ENCODE results near the gene MED13. TPM values are rescaled to one million over a fixed set of nuclear protein-coding genes. Genes with fewer than 3 reads are reported as not detected.

Gene MED13
- total RNA-seq (107 TPM), polyA plus RNA-seq (1 to 10 TPM; 3.9 to 6.2 (median 5.2) TPM)

- Mint-ChIP-seq H3K9me3 (peaks cover 0 to 3% (median 0%) of the 10 kb centered on the region in 7 donors), H3K27me3 (peaks cover 14% of the 10 kb centered on the region), H3K4me3 (peak within 1 kb of the TSS; percentile 96 to 100 (median 99)), H3K36me3 (peaks cover 8% of the 10 kb centered on the region), H3K27ac (peak within 1 kb of the TSS; percentile 96 to 99 (median 99)), H3K4me1 (peaks cover 9 to 45% (median 35%) of the 10 kb centered on the region in 4 donors)
- Histone ChIP-seq H3K4me1 (ENCODE audit: control insufficient read depth, insufficient read depth, low read length, poor library complexity, severe bottlenecking) (peaks cover 36% of the 10 kb centered on the region), H3K4me3 (ENCODE audit: low read depth, low read length) (peak within 1 kb of the TSS; percentile 97), H3K9me3 (ENCODE audit: control insufficient read depth in 2 of 2, low read length in 2 of 2) (no peaks in the 10 kb centered on the region), H3K27ac (ENCODE audit: insufficient read depth, low read length, poor library complexity, severe bottlenecking) (peak within 1 kb of the TSS; percentile 98), H3K36me3 (ENCODE audit: control insufficient read depth, insufficient read depth, low read length) (peaks cover 11% of the 10 kb centered on the region), H3K27me3 (ENCODE audit: control insufficient read depth, insufficient read depth, low read length) (no peaks in the 10 kb centered on the region)
- DNase-seq (peak; percentile 53 to 64 (median 60)), ATAC-seq (ENCODE audit: low read depth in 2 of 2) (peak; percentile 15 to 27)
Observed at GRCh38 chr17:62064791-62065563, at the start of gene MED13. TSS of gene MED13 (minus strand) at chr17:62065278. CDS start at chr17:62065205, 73 bp downstream.

GRCh38 chr17:62112229-62112628, 47.2 kb upstream of the MED13 start:
- no peaks in the 10 kb centered on the region for H3K9me3 ChIP-seq (ENCODE audit: control insufficient read depth in 2 of 2, low read length in 2 of 2)
- Mint-ChIP-seq H3K9me3 (no peaks in the 10 kb centered on the region), H3K27me3 (peaks cover 5% of the 10 kb centered on the region), H3K4me1 (peaks cover 0 to 4% (median 2%) of the 10 kb centered on the region in 4 donors), H3K36me3 (no peaks in the 10 kb centered on the region), H3K4me3 (no peak overlapping the region), H3K27ac (no peak overlapping the region)
- H3K27ac ChIP-seq (ENCODE audit: insufficient read depth, low read length, poor library complexity, severe bottlenecking): no peak overlapping the region
- no peaks in the 10 kb centered on the region for H3K27me3 ChIP-seq (ENCODE audit: control insufficient read depth, insufficient read depth, low read length)
- no peaks in the 10 kb centered on the region for H3K4me1 ChIP-seq (ENCODE audit: control insufficient read depth, insufficient read depth, low read length, poor library complexity, severe bottlenecking)
- DNase-seq (no peak), ATAC-seq (ENCODE audit: low read depth in 2 of 2) (no peak)
- H3K4me3 ChIP-seq (ENCODE audit: low read depth, low read length): no peak overlapping the region
- H3K36me3 ChIP-seq (ENCODE audit: control insufficient read depth, insufficient read depth, low read length): no peaks in the 10 kb centered on the region

- Mint-ChIP-seq H3K4me1 (peaks cover 0 to 4% (median 2%) of the 10 kb centered on the region in 4 donors), H3K4me3 (no peak overlapping the region), H3K27me3 (peaks cover 5% of the 10 kb centered on the region), H3K36me3 (no peaks in the 10 kb centered on the region), H3K9me3 (no peaks in the 10 kb centered on the region), H3K27ac (no peak overlapping the region)
- ATAC-seq (ENCODE audit: low read depth in 2 of 2) (no peak), DNase-seq (no peak)
- H3K27ac ChIP-seq (ENCODE audit: insufficient read depth, low read length, poor library complexity, severe bottlenecking): no peak overlapping the region
- H3K4me3 ChIP-seq (ENCODE audit: low read depth, low read length): no peak overlapping the region
- H3K36me3 ChIP-seq (ENCODE audit: control insufficient read depth, insufficient read depth, low read length): no peaks in the 10 kb centered on the region
- no peaks in the 10 kb centered on the region for H3K27me3 ChIP-seq (ENCODE audit: control insufficient read depth, insufficient read depth, low read length)
- no peaks in the 10 kb centered on the region for H3K9me3 ChIP-seq (ENCODE audit: control insufficient read depth in 2 of 2, low read length in 2 of 2)
- H3K4me1 ChIP-seq (ENCODE audit: control insufficient read depth, insufficient read depth, low read length, poor library complexity, severe bottlenecking): no peaks in the 10 kb centered on the region
Observed at GRCh38 chr17:62111562-62112171, 46.6 kb upstream of the MED13 start.

- Mint-ChIP-seq H3K4me1 (peaks cover 0 to 4% (median 2%) of the 10 kb centered on the region in 4 donors), H3K27me3 (peaks cover 5% of the 10 kb centered on the region), H3K9me3 (no peaks in the 10 kb centered on the region), H3K27ac (no peak overlapping the region), H3K36me3 (no peaks in the 10 kb centered on the region), H3K4me3 (no peak overlapping the region)
- no peak overlapping the region for H3K4me3 ChIP-seq (ENCODE audit: low read depth, low read length)
- no peak for ATAC-seq (ENCODE audit: low read depth in 2 of 2)
- no peak for DNase-seq
- no peak overlapping the region for H3K27ac ChIP-seq (ENCODE audit: insufficient read depth, low read length, poor library complexity, severe bottlenecking)
- no peaks in the 10 kb centered on the region for H3K4me1 ChIP-seq (ENCODE audit: control insufficient read depth, insufficient read depth, low read length, poor library complexity, severe bottlenecking)
- H3K36me3 ChIP-seq (ENCODE audit: control insufficient read depth, insufficient read depth, low read length): no peaks in the 10 kb centered on the region
- H3K27me3 ChIP-seq (ENCODE audit: control insufficient read depth, insufficient read depth, low read length): no peaks in the 10 kb centered on the region
- no peaks in the 10 kb centered on the region for H3K9me3 ChIP-seq (ENCODE audit: control insufficient read depth in 2 of 2, low read length in 2 of 2)
Observed at GRCh38 chr17:62110923-62111484, 45.9 kb upstream of the MED13 start.

- no peak for DNase-seq
- no peak overlapping the region for H3K4me3 ChIP-seq (ENCODE audit: low read depth, low read length)
- Mint-ChIP-seq H3K9me3 (no peaks in the 10 kb centered on the region), H3K4me3 (no peak overlapping the region), H3K27ac (no peak overlapping the region), H3K4me1 (peaks cover 0 to 3% (median 1%) of the 10 kb centered on the region in 4 donors), H3K36me3 (no peaks in the 10 kb centered on the region), H3K27me3 (peaks cover 5% of the 10 kb centered on the region)
- no peaks in the 10 kb centered on the region for H3K36me3 ChIP-seq (ENCODE audit: control insufficient read depth, insufficient read depth, low read length)
- no peak for ATAC-seq (ENCODE audit: low read depth in 2 of 2)
- H3K27me3 ChIP-seq (ENCODE audit: control insufficient read depth, insufficient read depth, low read length): no peaks in the 10 kb centered on the region
- H3K4me1 ChIP-seq (ENCODE audit: control insufficient read depth, insufficient read depth, low read length, poor library complexity, severe bottlenecking): no peaks in the 10 kb centered on the region
- no peaks in the 10 kb centered on the region for H3K9me3 ChIP-seq (ENCODE audit: control insufficient read depth in 2 of 2, low read length in 2 of 2)
- H3K27ac ChIP-seq (ENCODE audit: insufficient read depth, low read length, poor library complexity, severe bottlenecking): no peak overlapping the region
Observed at GRCh38 chr17:62109924-62110323, 44.8 kb upstream of the MED13 start.

GRCh38 chr17:62109378-62109902, 44.4 kb upstream of the MED13 start:
- Histone ChIP-seq H3K9me3 (ENCODE audit: control insufficient read depth in 2 of 2, low read length in 2 of 2) (no peaks in the 10 kb centered on the region), H3K4me3 (ENCODE audit: low read depth, low read length) (no peak overlapping the region), H3K27ac (ENCODE audit: insufficient read depth, low read length, poor library complexity, severe bottlenecking) (no peak overlapping the region), H3K4me1 (ENCODE audit: control insufficient read depth, insufficient read depth, low read length, poor library complexity, severe bottlenecking) (no peaks in the 10 kb centered on the region), H3K27me3 (ENCODE audit: control insufficient read depth, insufficient read depth, low read length) (no peaks in the 10 kb centered on the region), H3K36me3 (ENCODE audit: control insufficient read depth, insufficient read depth, low read length) (no peaks in the 10 kb centered on the region)
- Mint-ChIP-seq H3K9me3 (no peaks in the 10 kb centered on the region), H3K4me1 (peaks cover 0 to 3% (median 0%) of the 10 kb centered on the region in 4 donors), H3K27ac (no peak overlapping the region), H3K27me3 (peaks cover 5% of the 10 kb centered on the region), H3K4me3 (no peak overlapping the region), H3K36me3 (no peaks in the 10 kb centered on the region)
- peak; percentile 9 to 87 (median 37) for DNase-seq
- peak; percentile 84 to 89 for ATAC-seq (ENCODE audit: low read depth in 2 of 2)

- ATAC-seq (ENCODE audit: low read depth in 2 of 2) (no peak), DNase-seq (no peak)
- Histone ChIP-seq H3K4me3 (ENCODE audit: low read depth, low read length) (no peak overlapping the region), H3K27me3 (ENCODE audit: control insufficient read depth, insufficient read depth, low read length) (no peaks in the 10 kb centered on the region), H3K4me1 (ENCODE audit: control insufficient read depth, insufficient read depth, low read length, poor library complexity, severe bottlenecking) (no peaks in the 10 kb centered on the region), H3K36me3 (ENCODE audit: control insufficient read depth, insufficient read depth, low read length) (no peaks in the 10 kb centered on the region), H3K27ac (ENCODE audit: insufficient read depth, low read length, poor library complexity, severe bottlenecking) (no peak overlapping the region), H3K9me3 (ENCODE audit: control insufficient read depth in 2 of 2, low read length in 2 of 2) (no peaks in the 10 kb centered on the region)
- Mint-ChIP-seq H3K9me3 (no peaks in the 10 kb centered on the region), H3K4me1 (peaks cover 0 to 3% (median 0%) of the 10 kb centered on the region in 4 donors), H3K36me3 (no peaks in the 10 kb centered on the region), H3K27me3 (no peaks in the 10 kb centered on the region), H3K4me3 (no peak overlapping the region), H3K27ac (no peak overlapping the region)
Observed at GRCh38 chr17:62105861-62106260, 40.8 kb upstream of the MED13 start.
